Large intestine (tissue), 3 donors: ENCODE measurements around the gene TUBB2B. TPM values are rescaled to one million over a fixed set of nuclear protein-coding genes. Genes with fewer than 3 reads are reported as not detected.
"Not testable (repeated sequence)": the region's sequence is repeated elsewhere in the genome, so short reads cannot be mapped to it uniquely, and the experiment has no call there.

Experiments used
- DNase-seq, 2 donors: peaks; one replicate each; pipeline versions ENCODE4 v3.0.0 to v3.0.0-alpha.2; 2013
- H3K27ac ChIP-seq: one replicate; pipeline ENCODE4 v1.5.1; 2013; ENCODE audit warnings: low read length
- H3K27me3 ChIP-seq: 2 replicates; pipeline ENCODE4 v1.6.1; 2013; ENCODE audit warnings: low read length; ENCODE audit not compliant: control insufficient read depth, insufficient read depth
- H3K36me3 ChIP-seq: 2 replicates; pipeline ENCODE4 v1.6.1; 2013; ENCODE audit warnings: low read length; ENCODE audit not compliant: control insufficient read depth, insufficient read depth
- H3K4me1 ChIP-seq: one replicate; pipeline ENCODE4 v1.6.1; 2013; ENCODE audit warnings: low read length; ENCODE audit not compliant: control insufficient read depth, insufficient read depth
- H3K4me3 ChIP-seq: one replicate; pipeline ENCODE4 v1.5.1; 2013; ENCODE audit warnings: low read length
- H3K9me3 ChIP-seq: one replicate; pipeline ENCODE4 v1.6.1; 2013; ENCODE audit warnings: mild to moderate bottlenecking, low read depth, low read length, moderate library complexity; ENCODE audit not compliant: control insufficient read depth
- whole genome bisulfite sequencing: methylation state at CpG from one replicate; pipeline ENCODE4 v1.1.5; 2013; ENCODE audit warnings: low lambda C conversion rate; ENCODE audit not compliant: insufficient coverage; 5-methylcytosine and 5-hydroxymethylcytosine counted together
- polyA plus RNA-seq: library from polyadenylated mRNA; unstranded; fragments of 120-200 nt; gene quantifications from one replicate; pipeline ENCODE4 v1.2.1, GENCODE V29; 2013

TUBB2B gene
- polyA plus RNA-seq, 1 donor: 54.3 TPM

- H3K27ac ChIP-seq, H3K36me3 ChIP-seq, DNase-seq, H3K4me1 ChIP-seq, H3K27me3 ChIP-seq, H3K9me3 ChIP-seq, H3K4me3 ChIP-seq: not testable (repeated sequence)
- WGBS: no CpG with 5 or more reads among the region's 10 CpGs
These were observed 38.3 kb downstream of the TUBB2B start for GRCh38 chr6:3189192-3189591.

GRCh38 chr6:3188262-3188661 lies 39.2 kb downstream of the TUBB2B start:
- H3K27ac ChIP-seq: no peak overlapping the region
- H3K4me1 ChIP-seq: no peaks in the 10 kb centered on the region
- WGBS: no CpG with 5 or more reads among the region's 7 CpGs
- H3K4me3 ChIP-seq: no peak overlapping the region
- H3K27me3 ChIP-seq: no peaks in the 10 kb centered on the region
- no peak for DNase-seq
- no peaks in the 10 kb centered on the region for H3K9me3 ChIP-seq
- H3K36me3 ChIP-seq: no peaks in the 10 kb centered on the region

- no peak for DNase-seq
- H3K36me3 ChIP-seq: no peaks in the 10 kb centered on the region
- H3K27me3 ChIP-seq: no peaks in the 10 kb centered on the region
- no peak overlapping the region for H3K27ac ChIP-seq
- H3K4me3 ChIP-seq: no peak overlapping the region
- H3K9me3 ChIP-seq: no peaks in the 10 kb centered on the region
- H3K4me1 ChIP-seq: no peaks in the 10 kb centered on the region
- WGBS: no CpG with 5 or more reads among the region's 3 CpGs
These were observed 40.5 kb downstream of the TUBB2B start for GRCh38 chr6:3186974-3187382.

DNA sequence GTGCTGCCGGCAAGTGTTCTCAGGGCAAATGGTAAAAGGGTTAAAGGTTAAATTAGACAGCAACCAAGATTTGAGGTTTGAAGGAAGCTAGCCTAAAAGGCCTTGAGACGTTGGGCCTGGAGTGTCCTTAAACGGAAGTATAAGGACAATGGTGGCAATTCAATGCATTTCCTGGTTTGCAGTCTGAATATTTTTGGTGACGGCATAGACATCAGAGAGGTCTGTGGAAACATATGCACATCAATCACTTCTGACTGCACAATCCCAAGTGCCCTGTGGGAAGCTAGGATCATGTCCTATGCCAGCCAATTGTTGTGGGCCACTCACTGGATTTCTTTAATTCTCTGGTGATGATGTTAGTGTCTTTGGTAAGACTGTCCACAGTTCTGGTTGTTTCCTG lies 44.4 kb downstream of the TUBB2B start:
- no peaks in the 10 kb centered on the region for H3K27me3 ChIP-seq
- no peaks in the 10 kb centered on the region for H3K36me3 ChIP-seq
- WGBS: 71% methylated on average over 1 of the region's 4 CpGs
- DNase-seq: no peak
- H3K4me3 ChIP-seq: no peak overlapping the region
- H3K27ac ChIP-seq: no peak overlapping the region
- H3K4me1 ChIP-seq: no peaks in the 10 kb centered on the region
- no peaks in the 10 kb centered on the region for H3K9me3 ChIP-seq

- no peak for DNase-seq
- Histone ChIP-seq H3K4me1 (peaks cover 5% of the 10 kb centered on the region), H3K36me3 (no peaks in the 10 kb centered on the region), H3K4me3 (no peak overlapping the region), H3K27ac (no peak overlapping the region), H3K9me3 (no peaks in the 10 kb centered on the region), H3K27me3 (no peaks in the 10 kb centered on the region)
- WGBS: 83% methylated on average over 1 of the region's 2 CpGs
These were observed 46.3 kb downstream of the TUBB2B start for GRCh38 chr6:3181105-3181504.

GRCh38 chr6:3179945-3180344 lies 47.5 kb downstream of the TUBB2B start:
- not testable (repeated sequence) for H3K4me3 ChIP-seq

DNA sequence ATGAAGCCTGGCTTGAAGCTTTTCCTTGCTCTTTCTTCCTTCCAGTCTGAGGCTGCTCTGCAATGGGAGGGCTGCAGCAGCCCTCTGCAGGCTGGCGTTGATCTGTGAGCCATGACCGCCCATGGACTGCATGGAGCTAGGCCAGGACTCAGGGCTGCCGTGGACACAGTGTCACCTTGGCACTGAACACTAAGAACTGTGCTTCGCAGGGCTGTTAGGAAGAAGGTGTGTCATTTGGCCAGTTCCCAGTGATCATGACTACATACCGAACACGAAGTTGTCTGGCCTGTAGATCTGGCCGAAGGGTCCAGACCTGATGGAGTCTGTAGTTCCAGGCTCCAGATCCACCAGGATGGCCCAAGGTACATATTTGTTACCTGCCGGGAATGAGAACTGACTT lies 48.8 kb downstream of the TUBB2B start:
- not testable (repeated sequence) for H3K27ac ChIP-seq, DNase-seq
- peaks cover 14% of the 10 kb centered on the region for H3K4me1 ChIP-seq

More at GRCh38 chr6:3179945-3180344, 47.5 kb downstream of the TUBB2B start:
- not testable (repeated sequence) for H3K9me3 ChIP-seq, H3K27ac ChIP-seq, H3K27me3 ChIP-seq, DNase-seq, H3K36me3 ChIP-seq
- no CpG with 5 or more reads among the region's 8 CpGs for whole genome bisulfite sequencing
- peaks cover 14% of the 10 kb centered on the region for H3K4me1 ChIP-seq

GRCh38 chr6:3176562-3177355 lies 50.7 kb downstream of the TUBB2B start:
- H3K4me3 ChIP-seq: no peak overlapping the region
- H3K27me3 ChIP-seq: no peaks in the 10 kb centered on the region
- H3K27ac ChIP-seq: no peak overlapping the region
- no peaks in the 10 kb centered on the region for H3K36me3 ChIP-seq
- peak; percentile 41 to 58 for DNase-seq
- WGBS: no CpG with 5 or more reads among the region's 22 CpGs
- H3K9me3 ChIP-seq: no peaks in the 10 kb centered on the region
- peaks cover 14% of the 10 kb centered on the region for H3K4me1 ChIP-seq

More for the DNA sequence above, 48.8 kb downstream of the TUBB2B start:
- H3K36me3 ChIP-seq, H3K4me3 ChIP-seq, H3K27me3 ChIP-seq, H3K9me3 ChIP-seq: not testable (repeated sequence)
- no CpG with 5 or more reads among the region's 8 CpGs for WGBS

DNA sequence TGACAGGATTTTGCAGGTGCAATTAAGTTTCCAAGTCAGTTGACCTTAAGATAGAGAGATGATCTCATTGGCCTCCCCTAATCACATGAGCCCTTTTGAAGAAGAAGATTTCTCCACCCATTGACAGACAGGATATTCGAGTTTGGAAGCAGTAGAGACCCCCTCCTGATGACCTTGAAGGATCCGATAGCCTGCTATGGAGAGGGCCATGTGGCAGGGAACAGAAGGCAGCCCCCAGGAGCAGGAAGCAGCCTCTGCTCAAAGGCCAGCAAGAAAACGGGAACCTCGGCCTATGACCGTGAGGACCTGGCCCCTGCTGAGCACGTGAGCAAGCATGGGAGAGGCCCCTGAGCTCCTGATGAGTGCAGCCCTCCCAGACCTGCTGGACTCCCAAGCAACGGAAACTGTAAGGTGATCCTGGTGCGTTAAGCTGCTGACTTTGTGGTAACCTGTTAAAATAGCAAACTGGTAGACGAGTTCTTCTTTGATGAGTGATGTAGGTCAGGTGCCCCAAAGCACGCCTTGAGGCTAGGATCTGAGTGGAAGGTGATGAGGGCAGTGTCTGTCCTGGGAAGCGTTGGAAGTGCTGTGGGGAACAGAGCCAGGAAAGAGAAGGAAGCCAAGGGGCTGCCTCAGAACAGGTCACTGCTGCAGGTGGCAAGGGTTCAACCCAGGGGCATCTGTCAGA lies 51.6 kb downstream of the TUBB2B start:
- peak; percentile 29 to 74 for DNase-seq

More for the DNA sequence above, 51.6 kb downstream of the TUBB2B start:
- Histone ChIP-seq H3K4me3 (no peak overlapping the region), H3K27ac (peak overlapping the region; percentile 47), H3K9me3 (no peaks in the 10 kb centered on the region), H3K4me1 (peaks cover 14% of the 10 kb centered on the region), H3K36me3 (no peaks in the 10 kb centered on the region), H3K27me3 (no peaks in the 10 kb centered on the region)
- WGBS: 90% methylated on average over 2 of the region's 11 CpGs
